ENCODE data around the gene PARM1. TPM values are rescaled to one million over a fixed set of nuclear protein-coding genes. Genes with fewer than 3 reads are reported as not detected.

Gene PARM1
- total RNA-seq, 1 donor from 2014 or later, result not detected

DNA sequence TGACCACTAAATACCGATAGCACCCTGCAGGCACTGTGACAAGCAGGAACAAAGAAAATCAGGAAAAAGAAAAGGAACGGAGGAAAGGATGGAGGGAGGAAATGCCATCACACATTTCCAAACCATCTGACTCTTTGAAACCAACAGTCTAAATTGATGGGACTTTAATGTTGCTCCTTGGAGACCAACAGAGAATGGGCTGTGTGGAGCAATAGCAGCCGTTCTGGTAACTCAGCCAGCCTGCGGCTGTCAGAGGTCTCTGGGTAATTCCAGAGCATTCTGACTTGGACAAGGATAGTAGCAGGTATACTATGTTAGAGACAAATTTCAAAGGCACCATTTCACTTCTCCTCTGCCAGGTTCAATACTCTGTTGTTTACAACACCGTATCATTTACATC is 18.0 kb downstream of the PARM1 start:
- no peaks in the 10 kb centered on the region for H3K4me1 Mint-ChIP-seq
- H3K27ac Mint-ChIP-seq, result no peak overlapping the region
- intact Hi-C loops (cut with micrococcal nuclease), result no loop called here
- H3K9me3 Mint-ChIP-seq, result no peaks in the 10 kb centered on the region
- no peak overlapping the region for H3K4me3 Mint-ChIP-seq
- no peaks in the 10 kb centered on the region for H3K27me3 Mint-ChIP-seq
- DNase-seq, result no peak
- H3K36me3 Mint-ChIP-seq (ENCODE audit: low read depth), result no peaks in the 10 kb centered on the region

DNA sequence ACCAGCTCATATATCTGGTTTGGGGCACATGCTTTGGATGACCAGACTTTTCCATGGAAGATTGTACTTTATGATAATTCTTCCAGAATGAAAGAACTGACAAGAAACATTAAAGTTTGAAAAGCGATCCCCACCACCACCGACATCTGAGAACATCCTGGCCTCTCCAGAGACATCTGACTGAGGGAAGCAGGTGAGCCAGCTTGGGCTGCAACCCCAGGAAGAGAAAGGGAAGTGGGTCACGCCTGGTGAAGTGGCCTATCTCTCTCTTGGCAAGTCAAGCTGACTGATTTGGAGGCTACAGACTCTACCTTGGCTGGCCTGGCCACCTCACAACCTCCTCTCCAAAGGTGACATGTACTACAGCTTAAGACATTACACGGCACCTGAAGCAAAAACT is 20.7 kb downstream of the PARM1 start:
- no peaks in the 10 kb centered on the region for H3K27me3 Mint-ChIP-seq
- no peaks in the 10 kb centered on the region for H3K9me3 Mint-ChIP-seq
- H3K4me3 Mint-ChIP-seq, result no peak overlapping the region
- H3K27ac Mint-ChIP-seq, result no peak overlapping the region
- intact Hi-C loops (cut with micrococcal nuclease), result no loop called here
- H3K4me1 Mint-ChIP-seq, result no peaks in the 10 kb centered on the region
- H3K36me3 Mint-ChIP-seq (ENCODE audit: low read depth), result no peaks in the 10 kb centered on the region
- no peak for DNase-seq

DNA sequence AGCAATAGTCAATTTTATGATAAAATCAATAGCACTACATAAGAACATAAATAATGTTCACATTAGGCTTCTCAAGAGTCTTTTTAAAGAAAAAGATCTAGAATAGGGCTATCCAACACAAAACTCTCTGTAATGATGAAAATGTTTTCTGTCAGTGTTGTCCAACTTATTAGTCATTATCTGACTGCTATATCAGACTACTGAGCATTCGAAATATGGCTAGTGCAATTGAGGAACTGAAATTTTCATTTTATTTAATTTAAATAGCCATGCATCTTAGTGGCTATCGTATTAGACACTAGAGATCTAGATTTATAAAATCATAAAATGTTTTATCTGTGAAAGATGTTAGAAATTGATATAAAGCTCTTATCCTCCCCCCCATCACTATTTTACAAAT is 26.0 kb downstream of the PARM1 start:
- H3K4me1 Mint-ChIP-seq, result no peaks in the 10 kb centered on the region
- H3K27me3 Mint-ChIP-seq, result no peaks in the 10 kb centered on the region
- no peaks in the 10 kb centered on the region for H3K9me3 Mint-ChIP-seq
- intact Hi-C loops (cut with micrococcal nuclease), result no loop called here
- no peaks in the 10 kb centered on the region for H3K36me3 Mint-ChIP-seq (ENCODE audit: low read depth)
- H3K4me3 Mint-ChIP-seq, result no peak overlapping the region
- H3K27ac Mint-ChIP-seq, result no peak overlapping the region
- no peak for DNase-seq

DNA sequence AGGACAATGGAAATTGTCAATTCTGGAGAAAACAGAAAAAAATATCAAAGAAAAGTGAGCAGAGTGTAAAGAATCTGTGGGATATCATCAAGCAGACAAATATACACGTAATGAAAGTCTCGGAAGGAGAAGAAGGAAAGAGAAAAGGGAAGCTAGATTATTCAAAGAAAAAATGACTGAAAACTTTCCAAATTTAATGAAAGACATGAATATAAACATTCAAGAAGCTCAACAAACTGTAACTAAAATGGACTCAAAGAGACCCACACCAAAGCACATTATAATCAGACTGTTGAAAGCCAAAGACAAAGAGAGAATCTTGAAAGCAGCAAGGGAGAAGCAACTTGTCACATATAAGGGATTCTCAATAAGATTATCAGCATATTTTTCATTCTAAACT is 28.3 kb downstream of the PARM1 start:
- H3K4me3 Mint-ChIP-seq, result no peak overlapping the region
- H3K4me1 Mint-ChIP-seq, result no peaks in the 10 kb centered on the region
- no peaks in the 10 kb centered on the region for H3K9me3 Mint-ChIP-seq
- intact Hi-C loops (cut with micrococcal nuclease), result no loop called here
- no peaks in the 10 kb centered on the region for H3K27me3 Mint-ChIP-seq
- no peaks in the 10 kb centered on the region for H3K36me3 Mint-ChIP-seq (ENCODE audit: low read depth)
- H3K27ac Mint-ChIP-seq, result no peak overlapping the region
- DNase-seq, result no peak

DNA sequence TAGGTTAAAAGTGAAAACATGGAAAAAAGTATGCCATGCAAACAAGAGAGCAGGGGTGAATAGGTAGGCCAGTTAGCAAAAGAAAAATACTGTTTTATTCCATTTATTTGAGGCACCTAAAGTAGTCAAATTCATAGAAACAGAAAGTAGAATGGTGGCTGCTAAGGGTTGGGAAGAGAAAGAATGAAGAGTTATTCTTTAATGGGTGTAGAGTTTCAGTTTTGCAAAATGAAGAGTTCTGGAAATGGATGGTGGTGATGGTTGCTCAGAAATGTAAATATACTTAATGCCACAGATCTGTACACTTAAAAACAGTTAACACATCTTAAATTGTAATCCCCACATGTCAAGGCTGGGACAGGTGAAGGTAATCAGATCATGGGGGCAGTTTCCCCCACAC is 29.7 kb downstream of the PARM1 start:
- no peak overlapping the region for H3K4me3 Mint-ChIP-seq
- no peak overlapping the region for H3K27ac Mint-ChIP-seq
- DNase-seq, result no peak
- intact Hi-C loops (cut with micrococcal nuclease), result no loop called here
- H3K4me1 Mint-ChIP-seq, result no peaks in the 10 kb centered on the region
- H3K27me3 Mint-ChIP-seq, result no peaks in the 10 kb centered on the region
- H3K9me3 Mint-ChIP-seq, result no peaks in the 10 kb centered on the region
- no peaks in the 10 kb centered on the region for H3K36me3 Mint-ChIP-seq (ENCODE audit: low read depth)

DNA sequence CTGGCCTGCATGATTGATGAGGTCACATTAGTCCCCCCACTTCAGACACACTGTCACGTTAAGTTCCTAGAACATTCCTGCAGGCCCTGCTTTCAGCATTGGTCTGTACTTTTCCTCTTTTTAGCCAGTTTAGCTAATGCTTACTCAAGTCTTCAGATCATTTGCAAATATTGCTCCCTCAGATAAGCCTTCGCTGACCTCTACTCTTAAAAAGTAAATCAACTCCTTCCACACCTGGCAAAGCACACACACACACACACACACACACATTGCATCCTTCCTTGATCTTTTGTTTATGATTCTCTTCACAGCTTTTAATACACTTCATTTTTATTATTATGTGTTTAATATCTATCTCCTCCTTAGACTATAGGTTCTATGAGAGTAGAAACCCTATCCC is 31.4 kb downstream of the PARM1 start:
- no peaks in the 10 kb centered on the region for H3K4me1 Mint-ChIP-seq
- DNase-seq, result no peak
- no peaks in the 10 kb centered on the region for H3K9me3 Mint-ChIP-seq
- no peak overlapping the region for H3K27ac Mint-ChIP-seq
- no peaks in the 10 kb centered on the region for H3K27me3 Mint-ChIP-seq
- intact Hi-C loops (cut with micrococcal nuclease), result no loop called here
- H3K4me3 Mint-ChIP-seq, result no peak overlapping the region
- no peaks in the 10 kb centered on the region for H3K36me3 Mint-ChIP-seq (ENCODE audit: low read depth)

- Mint-ChIP-seq H3K27me3 (no peaks in the 10 kb centered on the region), H3K4me1 (no peaks in the 10 kb centered on the region), H3K36me3 (ENCODE audit: low read depth) (no peaks in the 10 kb centered on the region), H3K9me3 (no peaks in the 10 kb centered on the region), H3K27ac (no peak overlapping the region), H3K4me3 (no peak overlapping the region)
- DNase-seq, result no peak
- intact Hi-C loops (cut with micrococcal nuclease), result no loop called here
These were observed 34.4 kb downstream of the PARM1 start for GRCh38 chr4:74967324-74967723.

DNA sequence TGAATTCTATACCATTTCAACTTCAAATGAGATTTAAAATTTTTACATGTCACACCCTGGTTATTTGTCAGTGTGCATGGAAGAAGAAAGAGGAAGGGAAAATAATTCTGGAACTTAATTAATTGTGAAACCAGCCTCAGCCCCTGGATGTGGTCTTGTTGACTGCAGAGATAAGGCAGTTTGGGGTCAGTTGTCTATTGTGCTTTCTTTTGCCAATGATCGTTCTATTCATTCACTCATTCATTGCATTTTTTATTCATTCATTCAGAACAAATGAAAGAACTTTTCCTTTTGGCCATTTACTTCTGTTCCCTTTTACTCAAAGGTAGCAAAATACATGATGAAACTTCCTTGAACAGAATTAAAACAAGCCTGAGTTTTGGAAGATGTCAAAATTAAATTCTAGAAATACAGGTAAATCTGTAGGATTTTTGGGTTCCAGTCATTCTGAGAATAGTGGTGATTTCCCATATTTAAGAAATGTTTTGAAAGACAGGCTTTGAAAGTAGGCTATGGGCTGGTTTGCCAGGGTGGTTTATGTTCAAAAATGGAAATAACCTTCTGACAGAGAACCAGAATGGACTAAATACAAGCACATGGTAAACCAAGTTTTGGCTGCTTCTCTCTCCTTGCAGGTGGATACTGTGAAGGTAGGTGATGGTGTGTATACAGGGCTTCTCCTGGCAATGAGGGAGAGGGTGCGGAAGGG is 35.7 kb downstream of the PARM1 start:
- Mint-ChIP-seq H3K4me3 (no peak overlapping the region), H3K4me1 (no peaks in the 10 kb centered on the region), H3K36me3 (ENCODE audit: low read depth) (no peaks in the 10 kb centered on the region), H3K9me3 (no peaks in the 10 kb centered on the region), H3K27me3 (no peaks in the 10 kb centered on the region), H3K27ac (no peak overlapping the region)
- intact Hi-C loops (cut with micrococcal nuclease), result no loop called here
- DNase-seq, result no peak

DNA sequence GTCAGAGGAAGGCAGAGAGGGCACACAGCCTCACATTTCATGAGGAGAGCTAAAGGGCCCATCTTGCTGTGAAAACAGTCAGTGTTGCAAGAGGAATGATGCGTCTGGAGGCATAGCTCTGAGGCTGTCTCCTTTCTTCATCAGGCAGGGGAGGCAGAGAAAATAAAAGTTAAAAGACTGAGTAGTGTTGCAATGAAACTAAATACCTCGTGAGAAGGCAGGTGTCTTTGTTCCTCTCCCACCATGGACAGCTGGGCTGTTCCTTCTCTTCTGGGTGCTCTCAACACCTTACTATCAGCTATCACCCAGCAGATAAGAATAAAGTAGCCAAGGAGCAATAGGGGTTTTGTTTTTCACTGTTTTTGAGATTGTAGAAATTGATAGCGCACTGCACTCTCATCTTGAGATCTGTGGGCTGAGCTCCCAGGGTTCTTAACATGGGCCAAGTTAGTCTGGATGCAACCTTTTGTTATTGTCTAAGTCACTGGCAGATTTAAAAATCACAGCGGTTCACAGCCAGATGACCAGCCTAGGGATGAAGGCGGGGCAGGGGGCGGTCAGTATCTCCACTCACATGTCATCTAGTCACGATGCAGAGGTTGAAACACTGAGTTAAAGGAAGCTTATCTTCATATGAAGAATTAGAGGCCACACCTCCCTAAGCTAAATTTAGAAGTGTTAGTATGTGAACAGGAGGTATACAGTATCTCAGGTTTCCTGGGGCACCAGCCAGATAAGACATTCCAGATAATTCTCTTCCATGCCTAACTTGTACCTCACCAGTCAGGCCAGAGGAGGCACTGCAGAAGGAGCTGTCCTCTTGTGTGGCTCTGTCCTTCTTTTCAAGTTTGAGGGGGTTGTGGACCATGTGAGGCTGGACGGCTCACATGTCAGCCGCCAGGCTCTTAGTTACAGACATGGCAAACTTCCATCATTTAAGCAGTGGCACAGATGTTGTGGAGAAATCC is 36.9 kb downstream of the PARM1 start:
- no peaks in the 10 kb centered on the region for H3K4me1 Mint-ChIP-seq
- no peak overlapping the region for H3K27ac Mint-ChIP-seq
- H3K27me3 Mint-ChIP-seq, result no peaks in the 10 kb centered on the region
- no peak for DNase-seq
- H3K36me3 Mint-ChIP-seq (ENCODE audit: low read depth), result no peaks in the 10 kb centered on the region
- intact Hi-C loops (cut with micrococcal nuclease), result no loop called here
- no peaks in the 10 kb centered on the region for H3K9me3 Mint-ChIP-seq
- H3K4me3 Mint-ChIP-seq, result no peak overlapping the region

GRCh38 chr4:74970577-74970976 is 37.7 kb downstream of the PARM1 start:
- Mint-ChIP-seq H3K9me3 (no peaks in the 10 kb centered on the region), H3K4me1 (no peaks in the 10 kb centered on the region), H3K27me3 (no peaks in the 10 kb centered on the region), H3K36me3 (ENCODE audit: low read depth) (no peaks in the 10 kb centered on the region), H3K27ac (no peak overlapping the region), H3K4me3 (no peak overlapping the region)
- no peak for DNase-seq
- intact Hi-C loops (cut with micrococcal nuclease), result no loop called here

- intact Hi-C loops (cut with micrococcal nuclease), result no loop called here
- no peak for DNase-seq
- H3K27me3 Mint-ChIP-seq, result no peaks in the 10 kb centered on the region
- H3K4me1 Mint-ChIP-seq, result no peaks in the 10 kb centered on the region
- H3K4me3 Mint-ChIP-seq, result no peak overlapping the region
- H3K9me3 Mint-ChIP-seq, result peaks cover under 1% of the 10 kb centered on the region
- H3K27ac Mint-ChIP-seq, result no peak overlapping the region
- H3K36me3 Mint-ChIP-seq (ENCODE audit: low read depth), result no peaks in the 10 kb centered on the region
These were observed 38.9 kb downstream of the PARM1 start for GRCh38 chr4:74971862-74972261.

DNA sequence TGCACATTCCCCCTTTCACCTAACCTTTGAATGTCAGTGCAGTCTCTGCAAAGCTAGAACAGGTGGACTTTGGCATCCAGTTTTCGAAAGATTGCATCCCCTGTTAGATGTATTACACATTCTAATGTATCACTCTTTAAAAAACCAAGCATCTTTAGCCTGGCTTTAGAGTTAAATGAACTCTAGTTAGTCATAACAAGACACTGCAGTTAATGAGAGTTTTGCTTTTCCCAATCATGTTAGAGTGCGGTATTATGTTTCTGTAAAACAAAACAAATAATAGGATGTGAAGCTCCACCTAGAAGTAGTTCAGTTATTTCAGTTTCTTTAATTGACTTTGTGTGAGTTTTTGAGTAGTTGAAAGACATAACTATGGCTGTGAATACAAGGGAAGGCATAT is 42.2 kb downstream of the PARM1 start:
- Mint-ChIP-seq H3K36me3 (ENCODE audit: low read depth) (no peaks in the 10 kb centered on the region), H3K9me3 (peaks cover 13% of the 10 kb centered on the region), H3K27me3 (no peaks in the 10 kb centered on the region), H3K4me1 (no peaks in the 10 kb centered on the region), H3K4me3 (no peak overlapping the region), H3K27ac (no peak overlapping the region)
- intact Hi-C loops (cut with micrococcal nuclease), result no loop called here
- no peak for DNase-seq

DNA sequence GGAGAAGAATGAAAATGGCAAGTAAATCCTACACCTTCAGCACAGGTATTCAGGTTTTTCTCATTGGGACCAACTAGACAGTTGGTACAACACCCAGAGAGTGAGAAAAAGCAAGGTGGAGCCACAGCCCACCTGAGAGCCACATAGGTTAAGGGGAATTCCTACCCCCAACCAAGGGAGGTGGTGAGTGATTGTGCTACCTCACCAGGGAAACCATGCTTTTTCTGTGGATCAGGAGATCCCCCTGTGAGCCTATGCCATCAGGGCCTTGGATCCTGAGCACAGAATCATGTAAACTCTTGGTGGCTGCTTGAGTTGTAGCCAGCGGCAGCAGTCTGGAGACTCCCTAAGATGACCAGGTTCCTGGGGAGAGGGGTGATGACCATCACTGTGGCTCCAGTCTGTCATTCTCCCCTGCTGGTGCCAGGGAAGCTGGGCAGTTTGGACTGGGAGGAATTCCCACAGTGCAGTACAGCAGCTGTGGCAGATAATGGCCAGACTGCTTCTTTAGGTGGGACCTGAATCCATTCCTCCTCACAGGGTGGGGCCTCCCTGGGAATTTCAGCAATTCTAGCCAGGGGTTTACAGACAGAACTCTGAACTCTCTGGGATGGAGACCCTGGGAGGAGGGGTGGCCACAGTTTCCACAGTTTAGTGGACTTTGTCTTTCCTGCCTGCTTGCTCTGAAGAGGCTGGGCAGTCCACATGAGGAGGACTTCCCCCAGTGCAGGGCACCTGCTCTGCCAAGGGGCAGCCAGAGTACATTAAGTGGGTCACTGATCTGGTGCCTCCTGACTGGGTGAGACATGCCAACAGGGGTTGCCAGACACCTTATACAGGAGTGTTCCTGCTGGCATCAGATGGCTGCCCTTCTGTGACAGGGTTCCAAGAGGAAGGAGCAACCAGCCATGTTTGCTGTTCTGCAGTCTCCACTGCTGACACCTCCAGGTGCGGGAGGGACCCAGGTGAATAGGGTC is 43.2 kb downstream of the PARM1 start:
- intact Hi-C loops (cut with micrococcal nuclease), result no loop called here
- Mint-ChIP-seq H3K4me3 (no peak overlapping the region), H3K9me3 (peaks cover 13% of the 10 kb centered on the region), H3K36me3 (ENCODE audit: low read depth) (no peaks in the 10 kb centered on the region), H3K27ac (no peak overlapping the region), H3K4me1 (no peaks in the 10 kb centered on the region), H3K27me3 (no peaks in the 10 kb centered on the region)
- no peak for DNase-seq
